Activated naive CD8-positive, alpha-beta T cell (primary cell): ENCODE results near the gene EARS2.
A peak's percentile ranks its signal among the peaks of the same experiment; 100 is the strongest.

ENCODE experiments used
- H3K27ac Mint-ChIP-seq: one replicate; pipeline ENCODE4 v1.8.0; 2021; ENCODE audit warnings: mixed read lengths
- H3K27me3 Mint-ChIP-seq: one replicate; pipeline ENCODE4 v1.8.0; 2021; ENCODE audit warnings: mixed read lengths
- H3K36me3 Mint-ChIP-seq: one replicate; pipeline ENCODE4 v1.8.0; 2021; ENCODE audit warnings: mixed read lengths
- H3K4me1 Mint-ChIP-seq: one replicate; pipeline ENCODE4 v1.8.0; 2021; ENCODE audit warnings: low read depth, mixed read lengths
- H3K4me3 Mint-ChIP-seq: one replicate; pipeline ENCODE4 v1.8.0; 2021; ENCODE audit warnings: mild to moderate bottlenecking, mixed read lengths
- H3K9me3 Mint-ChIP-seq: one replicate; pipeline ENCODE4 v1.8.0; 2021; ENCODE audit warnings: low read depth, mixed read lengths

The EARS2 gene

DNA sequence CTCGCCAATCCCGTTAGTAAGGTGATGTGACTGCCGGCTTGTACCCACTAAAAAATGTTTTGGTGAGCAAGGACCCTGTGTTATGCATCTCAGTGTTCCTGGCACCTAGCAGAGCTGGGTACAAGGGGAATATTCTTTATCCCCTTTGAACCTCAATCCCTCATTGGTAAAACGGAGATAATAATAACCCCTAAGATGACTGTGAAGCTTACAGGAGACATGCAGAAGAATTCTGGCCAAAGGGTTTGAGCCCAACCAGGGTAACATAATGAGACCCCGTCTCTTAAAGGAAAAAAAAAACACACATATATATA is 47.8 kb downstream of the EARS2 start:
- H3K36me3 Mint-ChIP-seq, result peaks cover 8% of the 10 kb centered on the region
- H3K9me3 Mint-ChIP-seq, result no peaks in the 10 kb centered on the region
- peak overlapping the region; percentile 87 for H3K27ac Mint-ChIP-seq
- peaks cover 59% of the 10 kb centered on the region for H3K4me1 Mint-ChIP-seq
- H3K4me3 Mint-ChIP-seq, result peak overlapping the region; percentile 93
- no peaks in the 10 kb centered on the region for H3K27me3 Mint-ChIP-seq

GRCh38 chr16:23508589-23509440 is 48.3 kb downstream of the EARS2 start:
- H3K36me3 Mint-ChIP-seq, result peaks cover 8% of the 10 kb centered on the region
- H3K27me3 Mint-ChIP-seq, result no peaks in the 10 kb centered on the region
- H3K27ac Mint-ChIP-seq, result peak overlapping the region; percentile 87
- H3K4me1 Mint-ChIP-seq, result peaks cover 59% of the 10 kb centered on the region
- no peaks in the 10 kb centered on the region for H3K9me3 Mint-ChIP-seq
- H3K4me3 Mint-ChIP-seq, result peak overlapping the region; percentile 93

- H3K27ac Mint-ChIP-seq, result no peak overlapping the region
- H3K4me1 Mint-ChIP-seq, result peaks cover 70% of the 10 kb centered on the region
- no peaks in the 10 kb centered on the region for H3K9me3 Mint-ChIP-seq
- no peaks in the 10 kb centered on the region for H3K27me3 Mint-ChIP-seq
- H3K36me3 Mint-ChIP-seq, result peaks cover 8% of the 10 kb centered on the region
- peak overlapping the region; percentile 56 for H3K4me3 Mint-ChIP-seq
Observed at GRCh38 chr16:23506606-23506994, 50.5 kb downstream of the EARS2 start.

GRCh38 chr16:23505671-23506605 is 51.2 kb downstream of the EARS2 start:
- H3K9me3 Mint-ChIP-seq, result no peaks in the 10 kb centered on the region
- H3K4me1 Mint-ChIP-seq, result peaks cover 71% of the 10 kb centered on the region
- H3K4me3 Mint-ChIP-seq, result peak overlapping the region; percentile 35
- peak overlapping the region; percentile 30 for H3K27ac Mint-ChIP-seq
- no peaks in the 10 kb centered on the region for H3K27me3 Mint-ChIP-seq
- peaks cover 8% of the 10 kb centered on the region for H3K36me3 Mint-ChIP-seq

- peaks cover 8% of the 10 kb centered on the region for H3K36me3 Mint-ChIP-seq
- H3K4me1 Mint-ChIP-seq, result peaks cover 71% of the 10 kb centered on the region
- peak overlapping the region; percentile 88 for H3K27ac Mint-ChIP-seq
- no peaks in the 10 kb centered on the region for H3K27me3 Mint-ChIP-seq
- H3K9me3 Mint-ChIP-seq, result no peaks in the 10 kb centered on the region
- peak overlapping the region; percentile 73 for H3K4me3 Mint-ChIP-seq
Observed at GRCh38 chr16:23505180-23505665, 51.9 kb downstream of the EARS2 start.

- H3K9me3 Mint-ChIP-seq, result no peaks in the 10 kb centered on the region
- H3K4me1 Mint-ChIP-seq, result peaks cover 69% of the 10 kb centered on the region
- H3K36me3 Mint-ChIP-seq, result peaks cover 8% of the 10 kb centered on the region
- H3K27ac Mint-ChIP-seq, result peak overlapping the region; percentile 88
- H3K4me3 Mint-ChIP-seq, result peak overlapping the region; percentile 73
- H3K27me3 Mint-ChIP-seq, result no peaks in the 10 kb centered on the region
Observed at GRCh38 chr16:23504453-23505179, 52.5 kb downstream of the EARS2 start.

GRCh38 chr16:23504076-23504452 is 53.1 kb downstream of the EARS2 start:
- Mint-ChIP-seq H3K27ac (no peak overlapping the region), H3K9me3 (no peaks in the 10 kb centered on the region), H3K4me3 (no peak overlapping the region), H3K36me3 (peaks cover 8% of the 10 kb centered on the region), H3K27me3 (no peaks in the 10 kb centered on the region), H3K4me1 (peaks cover 64% of the 10 kb centered on the region)

DNA sequence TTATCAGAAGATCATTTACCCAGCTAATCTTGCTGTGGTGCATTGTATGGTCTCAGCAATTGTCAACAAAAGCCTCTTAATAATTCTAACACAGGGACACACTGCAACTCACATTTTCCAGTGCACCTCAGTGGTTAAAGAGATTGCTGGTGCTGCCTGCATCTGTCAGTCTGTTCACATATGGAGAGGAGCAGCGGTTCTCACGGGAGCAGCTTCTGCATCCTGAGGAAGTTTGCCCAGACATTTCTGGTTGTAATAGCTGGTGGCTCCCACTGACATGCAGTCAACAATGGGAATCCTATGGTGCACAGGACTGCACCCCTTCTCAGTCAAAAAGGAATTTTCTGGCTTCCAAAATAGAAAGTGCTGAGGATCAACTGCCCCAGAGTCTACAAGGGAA is 54.7 kb downstream of the EARS2 start:
- H3K36me3 Mint-ChIP-seq, result peaks cover 2% of the 10 kb centered on the region
- no peaks in the 10 kb centered on the region for H3K9me3 Mint-ChIP-seq
- no peaks in the 10 kb centered on the region for H3K27me3 Mint-ChIP-seq
- peak overlapping the region; percentile 10 for H3K27ac Mint-ChIP-seq
- no peak overlapping the region for H3K4me3 Mint-ChIP-seq
- H3K4me1 Mint-ChIP-seq, result peaks cover 62% of the 10 kb centered on the region

GRCh38 chr16:23501291-23501690 is 55.9 kb downstream of the EARS2 start:
- Mint-ChIP-seq H3K27me3 (no peaks in the 10 kb centered on the region), H3K36me3 (no peaks in the 10 kb centered on the region), H3K9me3 (no peaks in the 10 kb centered on the region), H3K27ac (no peak overlapping the region), H3K4me3 (no peak overlapping the region), H3K4me1 (peaks cover 60% of the 10 kb centered on the region)

DNA sequence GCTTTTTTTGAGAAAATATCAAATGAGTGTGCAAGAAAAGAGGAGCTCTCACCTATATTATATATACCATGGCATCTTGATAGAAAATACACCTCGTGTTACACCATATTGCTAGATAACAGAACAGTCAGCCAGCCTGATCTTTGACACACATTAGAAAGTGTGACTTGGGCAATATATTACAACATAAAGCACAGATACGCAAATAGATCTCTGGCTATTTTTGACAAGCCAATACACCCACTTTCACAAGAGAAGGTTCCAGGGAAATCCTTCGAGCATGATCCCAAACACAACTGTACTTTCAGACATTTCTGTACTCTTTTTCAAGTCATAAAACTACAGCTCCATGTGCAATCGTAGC is 56.3 kb downstream of the EARS2 start:
- Mint-ChIP-seq H3K4me3 (no peak overlapping the region), H3K9me3 (no peaks in the 10 kb centered on the region), H3K36me3 (no peaks in the 10 kb centered on the region), H3K27ac (no peak overlapping the region), H3K4me1 (peaks cover 56% of the 10 kb centered on the region), H3K27me3 (no peaks in the 10 kb centered on the region)

GRCh38 chr16:23500212-23500861 is 56.8 kb downstream of the EARS2 start:
- Mint-ChIP-seq H3K27me3 (no peaks in the 10 kb centered on the region), H3K4me3 (no peak overlapping the region), H3K27ac (no peak overlapping the region), H3K9me3 (no peaks in the 10 kb centered on the region), H3K4me1 (peaks cover 52% of the 10 kb centered on the region), H3K36me3 (no peaks in the 10 kb centered on the region)

- Mint-ChIP-seq H3K36me3 (no peaks in the 10 kb centered on the region), H3K27ac (no peak overlapping the region), H3K9me3 (no peaks in the 10 kb centered on the region), H3K27me3 (no peaks in the 10 kb centered on the region), H3K4me1 (peaks cover 47% of the 10 kb centered on the region), H3K4me3 (no peak overlapping the region)
Observed at GRCh38 chr16:23499801-23500200, 57.3 kb downstream of the EARS2 start.

- Mint-ChIP-seq H3K4me3 (no peak overlapping the region), H3K36me3 (no peaks in the 10 kb centered on the region), H3K9me3 (no peaks in the 10 kb centered on the region), H3K27ac (peak overlapping the region; percentile 5), H3K27me3 (no peaks in the 10 kb centered on the region), H3K4me1 (peaks cover 37% of the 10 kb centered on the region)
Observed at GRCh38 chr16:23498863-23499262, 58.3 kb downstream of the EARS2 start.

GRCh38 chr16:23497543-23497868 is 59.6 kb downstream of the EARS2 start:
- no peak overlapping the region for H3K4me3 Mint-ChIP-seq
- H3K27ac Mint-ChIP-seq, result peak overlapping the region; percentile 30
- H3K9me3 Mint-ChIP-seq, result no peaks in the 10 kb centered on the region
- H3K4me1 Mint-ChIP-seq, result peaks cover 31% of the 10 kb centered on the region
- peaks cover 2% of the 10 kb centered on the region for H3K36me3 Mint-ChIP-seq
- no peaks in the 10 kb centered on the region for H3K27me3 Mint-ChIP-seq
